Transverse colon (tissue), 4 donors: ENCODE results near the gene PPP1R9B.

Source experiments
- CTCF ChIP-seq, 5 experiments: fragments of 200-600 bp in 3 of 5; fragments of 450-650 bp in 2 of 5; sonication (generic) in 3 of 5; IDR thresholded peaks; 1 replicate in 2 of 5; 2 replicates in 3 of 5; pipeline ENCODE4 v1.5.1; 2016 to 2017; ENCODE audit warnings: antibody characterized with exemption in 5 of 5, inconsistent platforms in 3 of 5, mild to moderate bottlenecking in 2 of 5, moderate library complexity in 1 of 5
- POLR2A ChIP-seq: fragments of 450-650 bp; IDR thresholded peaks from one replicate; pipeline ENCODE4 v1.6.1; 2016; ENCODE audit warnings: antibody characterized with exemption, mild to moderate bottlenecking, moderate library complexity
- POLR2AphosphoS5 ChIP-seq, 3 donors: sonication (generic); formaldehyde crosslinking; IDR thresholded peaks; one replicate each; pipeline ENCODE4 v1.6.1; 2016; ENCODE audit warnings: antibody characterized with exemption in 3 of 3

GRCh38 chr17:50181591-50182560, 31.4 kb upstream of the PPP1R9B start:
- TF ChIP-seq CTCF (IDR thresholded peaks at IDR 0.05) (no peak), POLR2A (no peak), POLR2AphosphoS5 (IDR thresholded peaks at IDR 0.05) (no peak)
